Bronchial epithelial cell (primary cell): ENCODE measurements around the gene PCK2. TPM values are rescaled to one million over a fixed set of nuclear protein-coding genes. Genes with fewer than 3 reads are reported as not detected.

Source experiments
- DNase-seq: peaks from one replicate; pipeline ENCODE4 v3.0.0-alpha.2; 2010; ENCODE audit warnings: low read depth
- FAIRE-seq: peaks from 2 replicates; lab custom pipeline; 2011; peaks lifted over from hg19 to GRCh38; lab: Jason Lieb, UNC
- H3K27me3 ChIP-seq: 2 replicates; pipeline ENCODE4 v1.5.1; 2011; ENCODE audit warnings: low read length; ENCODE audit not compliant: control insufficient read depth, insufficient read depth
- H3K36me3 ChIP-seq: 2 replicates; pipeline ENCODE4 v1.5.1; 2011; ENCODE audit warnings: low read length; ENCODE audit not compliant: control insufficient read depth, insufficient read depth
- H3K4me3 ChIP-seq: 2 replicates; pipeline ENCODE4 v1.5.1; 2011; ENCODE audit warnings: mild to moderate bottlenecking, low read depth, low read length, control low read depth
- total RNA-seq: library from RNA; depleted of rRNA; stranded (reverse); fragments of >200 nt; gene quantifications from 2 replicates; pipeline ENCODE4 v1.2.1, GENCODE V29; 2014
- TF ChIP-seq, protein P1 (sequence below): IDR thresholded peaks from 2 replicates; pipeline ENCODE4 v1.5.1; 2011; ENCODE audit warnings: mild to moderate bottlenecking, moderate library complexity, low read length, control low read depth, inconsistent platforms; ENCODE audit not compliant: insufficient read depth, severe bottlenecking

PCK2 gene
- total RNA-seq, 1 donor from 2014 or later: 84.8 TPM

DNA sequence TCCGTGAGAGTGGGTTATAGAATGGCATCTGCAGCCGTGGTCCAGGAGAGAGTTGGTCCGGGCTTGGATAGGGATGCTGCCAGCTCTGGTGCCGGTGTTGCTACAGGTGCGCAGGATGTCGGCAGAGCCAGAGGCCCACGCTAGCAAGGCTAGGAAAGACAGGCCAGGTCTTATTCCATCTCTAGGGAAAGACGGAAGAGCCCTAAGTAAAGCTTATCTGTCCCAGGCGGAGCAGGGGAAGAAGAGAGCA lies 41.4 kb downstream of the PCK2 start:
- DNase-seq: no peak
- TF ChIP-seq, protein P1, sequence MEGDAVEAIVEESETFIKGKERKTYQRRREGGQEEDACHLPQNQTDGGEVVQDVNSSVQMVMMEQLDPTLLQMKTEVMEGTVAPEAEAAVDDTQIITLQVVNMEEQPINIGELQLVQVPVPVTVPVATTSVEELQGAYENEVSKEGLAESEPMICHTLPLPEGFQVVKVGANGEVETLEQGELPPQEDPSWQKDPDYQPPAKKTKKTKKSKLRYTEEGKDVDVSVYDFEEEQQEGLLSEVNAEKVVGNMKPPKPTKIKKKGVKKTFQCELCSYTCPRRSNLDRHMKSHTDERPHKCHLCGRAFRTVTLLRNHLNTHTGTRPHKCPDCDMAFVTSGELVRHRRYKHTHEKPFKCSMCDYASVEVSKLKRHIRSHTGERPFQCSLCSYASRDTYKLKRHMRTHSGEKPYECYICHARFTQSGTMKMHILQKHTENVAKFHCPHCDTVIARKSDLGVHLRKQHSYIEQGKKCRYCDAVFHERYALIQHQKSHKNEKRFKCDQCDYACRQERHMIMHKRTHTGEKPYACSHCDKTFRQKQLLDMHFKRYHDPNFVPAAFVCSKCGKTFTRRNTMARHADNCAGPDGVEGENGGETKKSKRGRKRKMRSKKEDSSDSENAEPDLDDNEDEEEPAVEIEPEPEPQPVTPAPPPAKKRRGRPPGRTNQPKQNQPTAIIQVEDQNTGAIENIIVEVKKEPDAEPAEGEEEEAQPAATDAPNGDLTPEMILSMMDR: no peak
- Histone ChIP-seq H3K4me3 (peak overlapping the region; percentile 67), H3K27me3 (no peaks in the 10 kb centered on the region), H3K36me3 (peaks cover 12% of the 10 kb centered on the region)
- no peak for FAIRE-seq

DNA sequence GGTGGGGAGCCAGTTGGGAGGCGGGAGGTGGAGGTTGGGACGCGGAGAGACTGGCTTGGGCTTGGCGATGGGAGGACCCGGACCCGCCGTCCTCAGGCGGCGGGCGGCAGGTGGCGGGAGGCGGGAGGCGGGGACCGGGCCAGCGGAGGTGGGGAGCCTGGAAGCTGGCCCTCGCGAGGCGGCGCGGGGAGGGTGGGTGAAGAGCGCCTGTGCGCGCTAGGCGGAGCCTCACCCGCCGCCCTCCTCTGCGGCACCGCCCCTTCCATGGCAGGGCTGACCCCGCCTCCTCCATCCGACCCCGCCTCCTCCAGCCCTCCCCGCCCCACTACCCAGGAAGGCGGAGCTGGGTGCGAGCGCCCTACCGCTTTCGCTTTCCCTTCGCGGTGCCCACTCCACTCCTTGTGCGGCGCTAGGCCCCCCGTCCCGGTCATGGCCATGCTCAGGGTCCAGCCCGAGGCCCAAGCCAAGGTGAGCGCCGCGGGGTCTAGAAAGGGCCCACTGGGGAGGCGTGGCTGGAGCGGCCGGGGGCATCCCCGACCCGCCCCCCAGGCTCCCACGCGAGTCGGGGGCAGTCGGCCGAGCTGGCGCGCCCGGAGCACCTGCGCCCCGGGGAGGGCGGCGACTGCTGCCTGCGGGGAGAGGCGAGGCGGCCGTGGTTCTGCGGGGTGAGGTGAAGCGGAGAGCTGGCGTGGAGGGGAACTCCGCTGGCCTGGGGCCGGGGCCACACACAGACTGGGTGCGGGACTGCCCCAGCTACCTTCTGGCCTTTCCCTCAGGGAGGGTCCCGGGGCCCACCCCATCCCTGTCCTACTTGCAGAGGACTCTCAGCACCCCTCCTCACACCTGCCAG lies 41.9 kb downstream of the PCK2 start, which contains the start of gene PSME1:
PSME1 (plus strand) TSS at position 361 of the 850 bp plus-strand sequence; CDS start at position 430, 69 bp downstream.
- H3K4me3 ChIP-seq: peak within 1 kb of the TSS; percentile 67
- FAIRE-seq (no peak), DNase-seq (peak; percentile 68)
- TF ChIP-seq, protein P1: no peak
- H3K27me3 ChIP-seq: no peaks in the 10 kb centered on the region
- H3K36me3 ChIP-seq: peaks cover 12% of the 10 kb centered on the region

DNA sequence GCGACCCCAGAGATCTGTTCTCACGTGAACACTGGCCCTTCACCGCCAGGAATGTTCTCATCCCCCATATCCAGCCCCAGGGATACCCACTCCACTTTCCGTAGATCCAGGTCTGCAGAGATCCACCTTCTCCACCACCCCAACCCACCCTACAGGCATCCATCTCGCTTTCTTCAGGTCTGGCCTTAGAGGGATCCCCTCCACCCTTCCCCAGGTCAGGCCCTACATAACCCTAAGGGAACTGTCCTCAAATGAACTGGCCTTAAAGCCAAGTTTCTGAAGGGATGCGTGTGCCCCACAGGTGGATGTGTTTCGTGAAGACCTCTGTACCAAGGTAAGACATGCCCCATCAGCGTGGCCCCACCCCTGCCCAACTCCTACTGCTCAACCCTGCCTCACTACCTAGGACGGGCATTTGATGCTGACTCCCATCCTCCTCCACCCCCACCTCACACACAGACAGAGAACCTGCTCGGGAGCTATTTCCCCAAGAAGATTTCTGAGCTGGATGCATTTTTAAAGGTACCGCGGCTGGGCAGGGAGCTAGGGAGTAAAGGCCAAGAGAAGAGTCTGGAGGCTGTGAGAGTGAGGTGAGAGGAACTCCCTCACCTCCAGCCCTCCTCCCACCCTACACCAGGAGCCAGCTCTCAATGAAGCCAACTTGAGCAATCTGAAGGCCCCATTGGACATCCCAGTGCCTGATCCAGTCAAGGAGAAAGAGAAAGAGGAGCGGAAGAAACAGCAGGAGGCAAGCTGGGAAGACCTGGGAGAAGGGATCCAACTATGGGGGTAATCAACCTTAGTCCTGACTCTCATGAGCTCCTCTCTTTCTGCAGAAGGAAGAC lies 42.8 kb downstream of the PCK2 start:
- no peak for FAIRE-seq
- DNase-seq: no peak
- TF ChIP-seq, protein P1: no peak
- H3K27me3 ChIP-seq: no peaks in the 10 kb centered on the region
- H3K36me3 ChIP-seq: peaks cover 12% of the 10 kb centered on the region
- H3K4me3 ChIP-seq: peak overlapping the region; percentile 67

DNA sequence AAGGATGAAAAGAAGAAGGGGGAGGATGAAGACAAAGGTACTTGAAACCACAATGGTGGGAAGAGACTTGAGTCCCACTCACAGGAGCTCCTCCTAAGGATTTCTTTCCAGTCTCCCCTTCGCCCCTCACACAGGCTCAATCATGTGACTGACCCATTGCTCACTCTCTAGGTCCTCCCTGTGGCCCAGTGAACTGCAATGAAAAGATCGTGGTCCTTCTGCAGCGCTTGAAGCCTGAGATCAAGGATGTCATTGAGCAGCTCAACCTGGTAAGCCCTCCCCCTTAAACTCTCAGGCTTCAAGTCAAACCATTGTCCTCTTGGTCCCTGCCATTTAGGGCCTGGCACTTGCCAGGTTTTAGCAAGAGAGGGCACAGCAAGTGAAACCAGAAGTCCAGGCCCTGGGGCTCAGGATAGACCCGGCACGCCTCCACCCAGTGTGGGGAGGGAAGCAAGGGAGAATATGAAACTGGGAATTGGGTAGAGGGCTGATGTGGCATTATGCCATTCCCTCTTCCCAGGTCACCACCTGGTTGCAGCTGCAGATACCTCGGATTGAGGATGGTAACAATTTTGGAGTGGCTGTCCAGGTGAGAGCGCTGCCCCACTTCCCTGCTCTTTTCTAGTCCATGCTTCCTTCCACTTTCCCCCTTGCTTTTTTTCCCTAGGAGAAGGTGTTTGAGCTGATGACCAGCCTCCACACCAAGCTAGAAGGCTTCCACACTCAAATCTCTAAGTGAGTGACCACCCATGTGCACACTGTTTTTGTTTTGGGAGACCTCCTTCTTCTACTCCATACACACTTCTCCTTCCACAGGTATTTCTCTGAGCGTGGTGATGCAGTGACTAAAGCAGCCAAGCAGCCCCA lies 43.7 kb downstream of the PCK2 start:
- no peak for DNase-seq
- no peak overlapping the region for H3K4me3 ChIP-seq
- FAIRE-seq: no peak
- peaks cover 11% of the 10 kb centered on the region for H3K36me3 ChIP-seq
- H3K27me3 ChIP-seq: no peaks in the 10 kb centered on the region
- TF ChIP-seq, protein P1: no peak

DNA sequence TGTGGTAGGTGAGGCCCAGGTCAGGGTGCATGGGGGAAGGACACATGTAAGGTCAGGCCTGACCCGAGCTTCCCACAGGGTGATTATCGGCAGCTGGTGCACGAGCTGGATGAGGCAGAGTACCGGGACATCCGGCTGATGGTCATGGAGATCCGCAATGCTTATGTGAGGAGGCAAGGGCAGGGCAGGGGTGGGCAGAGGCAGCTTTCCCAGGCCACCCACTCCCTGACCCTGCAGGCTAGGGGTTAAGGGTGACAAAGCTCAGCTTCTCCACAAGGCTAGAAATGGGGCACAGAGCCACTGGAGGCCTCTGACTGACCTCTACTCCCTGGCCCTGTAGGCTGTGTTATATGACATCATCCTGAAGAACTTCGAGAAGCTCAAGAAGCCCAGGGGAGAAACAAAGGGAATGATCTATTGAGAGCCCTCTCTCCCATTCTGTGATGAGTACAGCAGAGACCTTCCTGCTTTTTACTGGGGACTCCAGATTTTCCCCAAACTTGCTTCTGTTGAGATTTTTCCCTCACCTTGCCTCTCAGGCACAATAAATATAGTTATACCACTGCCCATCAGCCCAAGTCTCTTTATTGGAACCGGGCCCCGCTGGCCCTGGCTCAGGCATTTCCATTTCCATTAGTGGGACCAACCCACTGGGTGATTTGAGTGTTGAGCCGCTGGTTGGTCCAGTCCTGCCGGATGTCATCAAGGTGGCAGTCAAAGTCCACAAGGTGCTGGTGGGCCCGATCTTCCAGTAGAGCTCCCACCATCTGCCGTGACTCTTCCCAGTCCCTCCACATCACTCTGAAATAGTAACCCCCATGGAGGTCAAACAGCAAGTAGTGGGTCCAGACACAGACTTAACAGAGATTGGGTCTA lies 44.5 kb downstream of the PCK2 start:
- DNase-seq (no peak), FAIRE-seq (no peak)
- TF ChIP-seq, protein P1: no peak
- no peaks in the 10 kb centered on the region for H3K27me3 ChIP-seq
- no peak overlapping the region for H3K4me3 ChIP-seq
- H3K36me3 ChIP-seq: peaks cover 11% of the 10 kb centered on the region
